ENCODE measurements around the gene ZNF385B. TPM values are rescaled to one million over a fixed set of nuclear protein-coding genes. Genes with fewer than 3 reads are reported as not detected.

Gene ZNF385B
- total RNA-seq, 1 experiment from 2014 or later = not detected

DNA sequence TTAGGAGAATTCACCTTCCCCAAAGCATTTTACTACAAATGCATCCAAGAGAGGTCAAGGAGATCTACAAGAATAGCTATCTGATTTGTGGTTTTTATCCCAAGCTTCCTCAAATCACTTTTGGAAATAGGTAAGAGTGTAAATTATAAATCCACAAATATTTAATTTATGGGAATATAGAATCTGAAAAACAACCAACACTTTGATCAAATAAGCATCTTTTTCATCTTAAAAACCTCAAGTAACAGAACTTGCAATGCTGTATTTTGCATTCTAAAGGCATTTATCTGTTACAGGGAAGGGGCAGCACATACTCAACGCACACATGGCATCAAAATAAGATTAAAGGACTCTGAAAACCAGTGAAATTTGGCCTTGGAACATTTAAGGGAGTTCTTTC is 1.9 kb downstream of the ZNF385B start:
- DNase-seq (ENCODE audit: low spot score) = peak; percentile 53
- in situ Hi-C loops (cut with HindIII; ENCODE audit: low sequenced_read_pairs) = no loop called here

- DNase-seq (ENCODE audit: low spot score) = peak; percentile 63
- in situ Hi-C loops (cut with HindIII; ENCODE audit: low sequenced_read_pairs) = no loop called here
Observed at GRCh38 chr2:179857236-179857635, 4.2 kb downstream of the ZNF385B start.

DNA sequence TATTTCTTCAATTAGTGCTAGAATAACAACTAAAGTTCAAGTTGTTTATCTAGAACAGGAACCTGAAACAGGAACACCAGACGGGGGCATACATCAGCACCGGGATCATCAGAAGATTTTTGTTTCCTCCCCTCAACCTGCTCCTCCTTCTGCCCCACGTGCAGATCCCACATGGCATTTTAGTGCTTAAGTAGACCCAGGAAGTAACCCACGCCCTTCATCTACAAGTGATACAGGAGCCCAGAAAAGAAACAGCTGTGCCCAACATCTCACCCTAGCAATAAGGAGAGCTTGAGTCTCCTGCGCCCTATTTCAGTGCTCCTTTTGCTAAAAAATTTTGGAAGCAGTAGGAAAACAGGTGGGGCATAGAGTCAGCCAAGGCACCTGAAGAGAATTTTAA is 5.2 kb downstream of the ZNF385B start:
- in situ Hi-C loops (cut with HindIII; ENCODE audit: low sequenced_read_pairs) = no loop called here
- peak; percentile 64 for DNase-seq (ENCODE audit: low spot score)

DNA sequence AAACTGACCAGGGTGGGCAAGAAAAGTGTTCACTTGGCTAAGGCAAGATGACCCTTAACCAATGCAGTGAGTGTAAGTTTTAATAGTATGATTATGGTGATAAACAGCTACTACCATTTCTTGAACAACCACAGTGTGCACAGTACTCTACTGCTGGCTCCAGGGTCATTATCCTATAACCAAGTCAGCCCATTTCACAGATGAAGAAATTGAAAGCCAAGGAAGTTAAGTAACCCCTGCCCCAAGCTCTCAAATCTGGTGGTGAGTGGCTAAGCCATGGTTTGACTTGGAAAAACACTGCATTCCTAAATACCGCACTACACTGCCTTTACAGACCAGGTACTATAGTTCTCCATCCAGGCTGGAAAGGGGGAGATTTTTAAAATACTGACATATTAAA is 5.7 kb downstream of the ZNF385B start:
- in situ Hi-C loops (cut with HindIII; ENCODE audit: low sequenced_read_pairs) = no loop called here
- no peak for DNase-seq (ENCODE audit: low spot score)

GRCh38 chr2:179854891-179855290 is 6.5 kb downstream of the ZNF385B start:
- peak; percentile 45 for DNase-seq (ENCODE audit: low spot score)
- in situ Hi-C loops (cut with HindIII; ENCODE audit: low sequenced_read_pairs) = no loop called here

DNA sequence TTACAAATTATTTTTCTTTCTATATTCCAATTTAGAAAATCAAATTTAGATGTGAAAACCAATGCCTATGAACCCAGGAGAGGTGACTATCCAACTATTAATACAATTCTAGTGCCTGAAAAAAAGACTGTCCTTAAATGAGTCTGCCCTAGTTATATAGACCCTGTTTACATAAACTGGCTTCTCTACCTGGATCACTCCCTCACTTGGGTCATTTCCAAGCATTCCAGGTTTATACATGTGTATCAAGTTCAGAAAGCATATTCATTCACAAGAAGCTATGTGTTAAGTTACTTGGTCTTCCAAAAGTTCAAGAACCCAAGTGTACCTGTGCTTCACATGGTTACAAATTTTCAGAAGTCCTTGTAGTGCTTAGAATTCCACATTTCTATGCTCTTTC is 8.3 kb downstream of the ZNF385B start:
- DNase-seq (ENCODE audit: low spot score) = peak; percentile 49
- in situ Hi-C loops (cut with HindIII; ENCODE audit: low sequenced_read_pairs) = no loop called here

DNA sequence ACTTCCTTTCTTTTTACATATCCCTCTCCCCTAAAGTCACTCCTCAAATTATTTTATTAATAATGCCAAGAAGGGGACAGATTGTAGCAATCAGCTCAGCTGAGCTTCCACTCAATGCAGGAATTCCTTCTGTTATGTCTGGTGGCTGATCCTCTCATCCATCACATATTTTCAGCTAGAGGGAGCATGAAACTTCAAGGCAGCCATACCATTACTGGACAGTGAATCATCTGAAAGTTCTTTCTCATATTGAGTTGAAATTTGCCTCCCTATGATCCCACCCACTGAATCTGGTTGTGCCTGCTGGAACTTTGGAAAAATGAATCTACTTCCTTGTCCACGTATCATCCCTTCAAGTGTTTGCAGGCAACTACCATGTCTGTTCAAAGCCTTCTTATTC is 11.2 kb downstream of the ZNF385B start:
- in situ Hi-C loops (cut with HindIII; ENCODE audit: low sequenced_read_pairs) = no loop called here
- no peak for DNase-seq (ENCODE audit: low spot score)

DNA sequence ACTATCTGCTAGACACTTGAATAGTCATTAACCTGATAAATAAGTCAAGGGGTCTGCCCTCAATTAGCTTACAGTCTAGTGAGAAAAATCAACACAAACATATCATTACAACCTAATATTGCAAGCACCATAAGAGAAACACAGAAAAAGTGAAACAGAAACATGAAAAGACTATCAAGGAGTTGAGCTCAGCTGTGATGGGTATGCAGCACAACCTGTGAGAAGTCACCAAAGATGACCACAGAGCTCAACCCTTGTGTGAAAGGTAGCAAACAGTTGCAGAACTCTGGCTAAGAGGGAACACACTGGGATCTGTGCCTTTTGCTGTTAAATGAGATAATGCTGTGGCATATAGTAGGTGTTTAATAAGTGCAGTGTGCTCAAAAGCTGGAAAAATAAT is 11.7 kb downstream of the ZNF385B start:
- no peak for DNase-seq (ENCODE audit: low spot score)
- in situ Hi-C loops (cut with HindIII; ENCODE audit: low sequenced_read_pairs) = no loop called here

- in situ Hi-C loops (cut with HindIII; ENCODE audit: low sequenced_read_pairs) = no loop called here
- DNase-seq (ENCODE audit: low spot score) = peak; percentile 97
Observed at GRCh38 chr2:179843541-179843940, 17.9 kb downstream of the ZNF385B start.

- DNase-seq (ENCODE audit: low spot score) = no peak
- in situ Hi-C loops (cut with HindIII; ENCODE audit: low sequenced_read_pairs) = no loop called here
Observed at GRCh38 chr2:179842498-179843153, 18.8 kb downstream of the ZNF385B start.

DNA sequence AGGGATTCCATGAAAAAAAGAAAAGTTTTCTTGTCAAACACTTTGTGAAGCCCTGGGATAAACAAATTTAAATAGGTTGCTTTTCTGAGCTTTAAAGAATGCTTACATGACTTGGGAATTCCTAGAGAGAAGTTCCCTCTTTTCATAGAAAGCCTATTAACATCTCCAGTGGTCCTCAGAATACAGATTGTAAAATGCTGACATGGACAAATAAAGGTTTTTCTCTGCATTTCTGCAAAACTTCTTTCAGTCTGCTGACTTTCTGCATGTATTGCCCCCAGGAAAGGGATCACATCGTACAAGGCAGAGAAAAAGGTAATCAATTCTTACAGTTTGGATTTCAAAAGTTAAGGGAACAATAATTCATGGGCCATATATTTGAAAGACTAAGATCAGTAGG is 20.6 kb downstream of the ZNF385B start:
- in situ Hi-C loops (cut with HindIII; ENCODE audit: low sequenced_read_pairs) = no loop called here
- no peak for DNase-seq (ENCODE audit: low spot score)

DNA sequence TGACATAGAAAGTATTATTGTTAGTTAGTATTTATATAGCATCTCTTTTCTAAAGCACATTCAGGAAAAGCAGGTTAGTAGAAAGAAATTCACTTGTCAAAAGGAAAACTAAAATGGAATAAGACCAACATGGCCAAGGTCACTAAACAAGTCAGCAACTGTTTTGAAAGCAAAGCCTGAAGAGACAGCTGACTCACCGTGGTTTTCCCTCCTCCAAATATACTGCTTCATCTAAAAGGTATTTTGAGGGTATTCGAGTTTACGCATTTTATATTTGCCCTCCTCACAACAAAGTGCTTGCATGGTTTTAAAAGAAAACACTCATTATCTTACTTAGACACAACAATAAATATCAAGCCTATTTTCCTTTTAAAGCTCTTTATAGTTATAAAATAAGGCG is 24.0 kb downstream of the ZNF385B start:
- in situ Hi-C loops (cut with HindIII; ENCODE audit: low sequenced_read_pairs) = no loop called here
- peak; percentile 46 for DNase-seq (ENCODE audit: low spot score)

GRCh38 chr2:179830043-179830787 is 31.2 kb downstream of the ZNF385B start:
- in situ Hi-C loops (cut with HindIII; ENCODE audit: low sequenced_read_pairs) = no loop called here
- DNase-seq (ENCODE audit: low spot score) = no peak

GRCh38 chr2:179826297-179826696 is 35.1 kb downstream of the ZNF385B start:
- in situ Hi-C loops (cut with HindIII; ENCODE audit: low sequenced_read_pairs) = no loop called here
- DNase-seq (ENCODE audit: low spot score) = no peak

DNA sequence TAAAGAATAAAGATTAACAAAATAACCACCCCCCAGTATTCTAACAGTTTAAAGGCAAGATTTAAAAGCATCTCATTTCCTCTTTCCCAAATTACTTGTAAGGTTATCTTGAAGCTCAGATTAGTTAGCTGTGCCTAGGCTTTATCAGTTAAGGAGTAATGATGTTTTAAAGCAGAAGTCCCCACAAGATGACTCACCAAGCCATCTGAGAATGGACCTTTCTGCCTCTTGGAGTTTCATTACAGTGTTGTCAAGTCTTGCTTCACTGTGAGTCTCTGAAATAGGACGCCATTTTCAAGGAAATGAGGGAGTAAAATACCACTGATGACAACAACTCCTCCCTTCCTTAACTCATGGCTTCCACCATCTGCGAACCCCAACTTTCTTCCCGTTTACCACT is 35.9 kb downstream of the ZNF385B start:
- in situ Hi-C loops (cut with HindIII; ENCODE audit: low sequenced_read_pairs) = no loop called here

DNA sequence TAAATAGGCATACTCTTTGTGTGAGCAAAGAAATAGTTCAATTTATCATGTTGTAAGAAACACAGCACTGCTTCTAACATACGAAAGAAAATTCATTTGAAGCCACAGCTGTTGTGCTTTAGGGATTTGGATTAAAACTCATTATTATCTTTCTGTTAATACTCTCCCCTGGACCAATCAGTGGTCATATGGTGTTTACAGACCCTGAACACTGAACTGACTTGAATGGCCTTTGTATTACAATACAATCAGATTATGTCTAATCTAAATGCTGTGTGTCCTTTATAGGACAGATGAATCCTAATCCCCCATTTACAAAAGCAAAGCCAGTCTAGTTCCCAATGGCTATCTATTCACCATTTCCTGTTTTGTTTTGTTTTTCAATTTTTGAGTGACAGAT is 36.5 kb downstream of the ZNF385B start:
- in situ Hi-C loops (cut with HindIII; ENCODE audit: low sequenced_read_pairs) = no loop called here
- DNase-seq (ENCODE audit: low spot score) = no peak

More for the DNA sequence above, 35.9 kb downstream of the ZNF385B start:
- DNase-seq (ENCODE audit: low spot score) = no peak

- DNase-seq (ENCODE audit: low spot score) = no peak
- in situ Hi-C loops (cut with HindIII; ENCODE audit: low sequenced_read_pairs) = no loop called here
Observed at GRCh38 chr2:179822540-179822939, 38.9 kb downstream of the ZNF385B start.

- DNase-seq (ENCODE audit: low spot score) = no peak
- in situ Hi-C loops (cut with HindIII; ENCODE audit: low sequenced_read_pairs) = no loop called here
Observed at GRCh38 chr2:179818546-179818945, 42.9 kb downstream of the ZNF385B start.

- in situ Hi-C loops (cut with HindIII; ENCODE audit: low sequenced_read_pairs) = no loop called here
- no peak for DNase-seq (ENCODE audit: low spot score)
Observed at GRCh38 chr2:179817181-179817841, 44.1 kb downstream of the ZNF385B start.

DNA sequence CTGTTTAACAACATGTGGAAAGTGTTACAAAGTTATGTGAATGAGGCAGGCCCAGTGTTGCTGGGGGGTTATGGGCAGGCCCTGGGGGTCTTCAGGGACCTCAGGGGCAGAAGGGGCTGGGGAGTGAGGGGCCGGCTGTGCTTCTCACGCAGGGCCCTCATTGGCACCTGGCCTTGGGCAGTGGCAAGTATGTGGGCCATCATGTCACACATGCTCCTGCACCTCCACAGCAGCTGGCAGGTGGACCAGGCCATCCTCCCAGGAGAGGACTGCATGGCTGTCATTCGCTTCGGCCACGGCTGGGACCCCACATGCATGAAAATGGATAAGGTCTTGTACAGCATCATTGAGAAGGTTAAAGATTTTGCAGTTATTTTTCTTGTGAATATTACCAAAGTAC is 47.4 kb downstream of the ZNF385B start:
- in situ Hi-C loops (cut with HindIII; ENCODE audit: low sequenced_read_pairs) = no loop called here
- DNase-seq (ENCODE audit: low spot score) = no peak

All from G401 (cell line).